Natural killer cell (primary cell): ENCODE results near the gene SP9. TPM values are rescaled to one million over a fixed set of nuclear protein-coding genes. Genes with fewer than 3 reads are reported as not detected.

Experiments
- ATAC-seq, 3 donors: fragments of 150-1000 bp in 2 of 3; fragments of 200-7000 bp in 1 of 3; cut with Tn5 transposase; 1 replicate in 1 of 3; 2 replicates in 2 of 3; pipeline ENCODE4 v1.10.0; 2021; ENCODE audit warnings: mild to moderate bottlenecking in 2 of 3, moderate library complexity in 2 of 3
- DNase-seq, 2 donors: peaks; one replicate each; pipeline versions ENCODE4 v3.0.0 to v3.0.0-alpha.2; 2013 to 2021; ENCODE audit warnings: mixed read lengths in 1 of 2
- H3K27ac ChIP-seq: one replicate; pipeline ENCODE4 v1.5.1; 2013; ENCODE audit warnings: mild to moderate bottlenecking, low read length
- H3K27me3 ChIP-seq: one replicate; pipeline ENCODE4 v1.6.1; 2013; ENCODE audit warnings: low read length; ENCODE audit not compliant: control insufficient read depth, insufficient read depth
- H3K36me3 ChIP-seq: one replicate; pipeline ENCODE4 v1.6.1; 2013; ENCODE audit warnings: low read length; ENCODE audit not compliant: control insufficient read depth, insufficient read depth
- H3K4me1 ChIP-seq: one replicate; pipeline ENCODE4 v1.6.1; 2013; ENCODE audit warnings: low read length; ENCODE audit not compliant: control insufficient read depth, insufficient read depth
- H3K4me3 ChIP-seq: one replicate; pipeline ENCODE4 v1.5.1; 2013; ENCODE audit warnings: low read length
- H3K9me3 ChIP-seq: one replicate; pipeline ENCODE4 v1.6.1; 2013; ENCODE audit warnings: low read length; ENCODE audit not compliant: control insufficient read depth, insufficient read depth
- H3K27ac Mint-ChIP-seq, 2 donors: one replicate each; pipeline ENCODE4 v1.8.0; 2022; ENCODE audit warnings: mild to moderate bottlenecking in 2 of 2, mixed read lengths in 2 of 2, moderate library complexity in 1 of 2
- H3K27me3 Mint-ChIP-seq, 2 donors: one replicate each; pipeline ENCODE4 v1.8.0; 2022; ENCODE audit warnings: low read depth in 2 of 2, mixed read lengths in 2 of 2
- H3K36me3 Mint-ChIP-seq: one replicate; pipeline ENCODE4 v1.8.0; 2022; ENCODE audit warnings: mixed read lengths
- H3K4me1 Mint-ChIP-seq, 2 donors: one replicate each; pipeline ENCODE4 v1.8.0; 2022; ENCODE audit warnings: mixed read lengths in 2 of 2
- H3K4me3 Mint-ChIP-seq: one replicate; pipeline ENCODE4 v1.8.0; 2022; ENCODE audit warnings: mild to moderate bottlenecking, moderate library complexity, mixed read lengths
- H3K9me3 Mint-ChIP-seq, 2 donors: one replicate each; pipeline ENCODE4 v1.8.0; 2022; ENCODE audit warnings: mixed read lengths in 2 of 2
- CTCF ChIP-seq: fragments of 200-600 bp; IDR thresholded peaks from one replicate; pipeline ENCODE4 v1.8.0; 2022; ENCODE audit warnings: antibody characterized with exemption
- WGBS: methylation state at CpG from one replicate; pipeline ENCODE4 v1.1.7; 2013; ENCODE audit warnings: missing lambda C conversion rate; ENCODE audit not compliant: insufficient coverage; 5-methylcytosine and 5-hydroxymethylcytosine counted together
- intact Hi-C: fragments of 100-400 bp; cut with micrococcal nuclease; formaldehyde crosslinking; loops from one replicate; pipeline ENCODE4 v1.14.2; 2022
- total RNA-seq, 4 donors: library from RNA; stranded (reverse); fragments of 120-200 nt in 1 of 4; gene quantifications; one replicate each; pipeline versions ENCODE4 v1.2.3 to v1.2.4, GENCODE V29; 2013 to 2022

The SP9 gene
- total RNA-seq, 3 donors from 2014 or later (not counting 1 experiment from before 2014, with no cell fraction given), result not detected

- H3K4me3 Mint-ChIP-seq, result no peak overlapping the region
- intact Hi-C loops, result loop anchor here (5.0 kb wide), 1 partner anchor 1751 kb away; the partner anchor contains the start of gene EVX2
- no peaks in the 10 kb centered on the region for H3K36me3 ChIP-seq
- H3K27ac ChIP-seq, result no peak overlapping the region
- peaks cover 84 to 89% of the 10 kb centered on the region in 2 donors for H3K27me3 Mint-ChIP-seq
- no peak for TF ChIP-seq CTCF
- peaks cover 39 to 66% of the 10 kb centered on the region in 2 donors for H3K4me1 Mint-ChIP-seq
- peaks cover 96% of the 10 kb centered on the region for H3K27me3 ChIP-seq
- no peak overlapping the region for H3K4me3 ChIP-seq
- H3K27ac Mint-ChIP-seq, result no peak overlapping the region
- 17% methylated on average over 15 of the region's 16 CpGs for WGBS
- no peaks in the 10 kb centered on the region for H3K9me3 Mint-ChIP-seq
- no peaks in the 10 kb centered on the region for H3K36me3 Mint-ChIP-seq
- peaks cover 65% of the 10 kb centered on the region for H3K4me1 ChIP-seq
- ATAC-seq (no peak), DNase-seq (peak in 1 of 2 donors; percentile 11)
- H3K9me3 ChIP-seq, result no peaks in the 10 kb centered on the region
These were observed 3.7 kb upstream of the SP9 start for GRCh38 chr2:174330945-174331594.

DNA sequence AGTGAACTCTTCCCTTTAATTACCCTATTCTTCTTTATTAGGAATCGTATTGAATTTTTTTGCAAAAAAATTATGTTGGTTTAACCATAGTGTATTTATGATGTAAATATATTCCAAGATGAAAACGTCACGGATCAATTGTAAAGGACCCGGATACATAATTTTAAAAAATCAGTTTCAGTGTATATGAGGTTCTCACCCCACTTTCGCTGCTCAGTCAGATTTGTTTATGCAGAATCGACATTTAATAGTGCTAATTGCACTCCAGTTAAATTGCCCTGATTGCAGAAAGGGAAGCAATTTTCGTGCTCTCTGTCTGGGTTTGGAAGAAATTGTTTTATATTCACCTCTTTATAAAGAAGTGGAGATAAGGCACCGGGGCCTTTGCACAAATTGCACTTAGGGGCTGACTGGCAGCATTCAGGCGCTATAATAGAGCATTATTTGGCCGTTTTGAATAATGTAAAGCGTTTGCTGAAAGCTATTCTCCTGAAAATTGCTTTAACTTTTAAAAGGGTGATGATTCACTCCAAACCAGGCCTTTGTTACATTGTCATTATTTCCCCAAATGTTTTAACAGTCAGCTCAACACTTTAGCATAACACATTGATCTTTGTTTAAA, 3.0 kb upstream of the SP9 start:
- Histone ChIP-seq H3K36me3 (no peaks in the 10 kb centered on the region), H3K4me3 (no peak overlapping the region), H3K4me1 (peaks cover 64% of the 10 kb centered on the region), H3K27ac (no peak overlapping the region), H3K27me3 (peaks cover 92% of the 10 kb centered on the region), H3K9me3 (no peaks in the 10 kb centered on the region)
- peaks cover 80 to 91% of the 10 kb centered on the region in 2 donors for H3K27me3 Mint-ChIP-seq
- no peaks in the 10 kb centered on the region for H3K9me3 Mint-ChIP-seq
- WGBS, result 15% methylated on average over 10 of the region's 11 CpGs
- ATAC-seq, result no peak
- no peak for TF ChIP-seq CTCF
- no peak overlapping the region for H3K27ac Mint-ChIP-seq
- H3K4me1 Mint-ChIP-seq, result peaks cover 37 to 64% of the 10 kb centered on the region in 2 donors
- DNase-seq, result peak in 1 of 2 donors; percentile 17
- intact Hi-C loops, result loop anchor here (5.0 kb wide), 1 partner anchor 1751 kb away; the partner anchor contains the start of gene EVX2
- no peaks in the 10 kb centered on the region for H3K36me3 Mint-ChIP-seq
- H3K4me3 Mint-ChIP-seq, result no peak overlapping the region

- WGBS, result 7% methylated on average over 31 of the region's 31 CpGs
- H3K4me3 Mint-ChIP-seq, result peak overlapping the region; percentile 31
- Histone ChIP-seq H3K27me3 (peaks cover 86% of the 10 kb centered on the region), H3K27ac (no peak overlapping the region), H3K36me3 (no peaks in the 10 kb centered on the region), H3K4me1 (peaks cover 62% of the 10 kb centered on the region), H3K9me3 (no peaks in the 10 kb centered on the region), H3K4me3 (no peak overlapping the region)
- H3K36me3 Mint-ChIP-seq, result no peaks in the 10 kb centered on the region
- ATAC-seq, result no peak
- DNase-seq, result peak in 1 of 2 donors; percentile 26
- no peaks in the 10 kb centered on the region for H3K9me3 Mint-ChIP-seq
- intact Hi-C loops, result loop anchor here (5.0 kb wide), 1 partner anchor 1750 kb away; the partner anchor contains the start of gene EVX2
- peaks cover 30 to 57% of the 10 kb centered on the region in 2 donors for H3K4me1 Mint-ChIP-seq
- H3K27ac Mint-ChIP-seq, result no peak overlapping the region
- peaks cover 74 to 85% of the 10 kb centered on the region in 2 donors for H3K27me3 Mint-ChIP-seq
- TF ChIP-seq CTCF, result no peak
These were observed 2.4 kb upstream of the SP9 start for GRCh38 chr2:174332217-174332963.
